Breast epithelium (tissue), 4 donors: Measurements from ENCODE around the gene RIBC1. TPM values are rescaled to one million over a fixed set of nuclear protein-coding genes. Genes with fewer than 3 reads are reported as not detected.

Experiments used
- DNase-seq, 2 donors: peaks; one replicate each; pipeline ENCODE4 v3.0.0-alpha.2; 2019; ENCODE audit warnings: low spot score in 2 of 2
- H3K27ac ChIP-seq, 2 donors: fragments of 200-600 bp; sonication (generic) in 1 of 2; one replicate each; pipeline ENCODE4 v1.5.1; 2016 to 2019; ENCODE audit warnings: mild to moderate bottlenecking in 1 of 2
- H3K27me3 ChIP-seq, 2 donors: fragments of 200-600 bp; sonication (generic) in 1 of 2; one replicate each; pipeline versions ENCODE4 v1.5.1 to v1.6.0; 2017 to 2019; ENCODE audit warnings: control low read depth in 1 of 2, mild to moderate bottlenecking in 1 of 2
- H3K36me3 ChIP-seq: fragments of 200-600 bp; one replicate; pipeline ENCODE4 v1.5.1; 2019
- H3K4me1 ChIP-seq, 2 donors: fragments of 200-600 bp; sonication (generic); one replicate each; pipeline ENCODE4 v1.5.1; 2016 to 2019; ENCODE audit warnings: control low read depth in 1 of 2
- H3K4me3 ChIP-seq, 3 donors: fragments of 200-600 bp; sonication (generic); 1 replicate in 2 of 3; 2 replicates in 1 of 3; pipeline ENCODE4 v1.5.1; 2016 to 2019; ENCODE audit warnings: mild to moderate bottlenecking in 3 of 3, moderate library complexity in 2 of 3
- H3K9me3 ChIP-seq, 2 donors: fragments of 200-600 bp; sonication (generic) in 1 of 2; one replicate each; pipeline ENCODE4 v1.5.1; 2016 to 2019; ENCODE audit warnings: control low read depth in 1 of 2
- POLR2A ChIP-seq: fragments of 450-650 bp; IDR thresholded peaks from one replicate; pipeline ENCODE4 v1.6.1; 2016; ENCODE audit warnings: antibody characterized with exemption, mild to moderate bottlenecking, moderate library complexity
- POLR2AphosphoS5 ChIP-seq, 3 donors: sonication (generic); formaldehyde crosslinking; IDR thresholded peaks; one replicate each; pipeline ENCODE4 v1.6.1; 2017; ENCODE audit warnings: antibody characterized with exemption in 3 of 3
- intact Hi-C: fragments of 100-400 bp; cut with DNase I; formaldehyde crosslinking; loops from one replicate; pipeline ENCODE4 v1.15.1; 2023; ENCODE audit warnings: low total_unique reads
- total RNA-seq, 3 donors: library from RNA; depleted of rRNA; stranded (reverse); fragments of >200 nt; gene quantifications; one replicate each; pipeline ENCODE4 v1.1.0, GENCODE V29; 2016
- TF ChIP-seq, protein P1 (sequence below), 3 donors: fragments of 450-650 bp; IDR thresholded peaks; one replicate each; pipeline ENCODE4 v1.5.1; 2016 to 2017; ENCODE audit warnings: antibody characterized with exemption in 3 of 3, mild to moderate bottlenecking in 3 of 3, moderate library complexity in 3 of 3

The RIBC1 gene
- total RNA-seq, 3 donors from 2014 or later: 2.0 to 2.9 (median 2.1) TPM

DNA sequence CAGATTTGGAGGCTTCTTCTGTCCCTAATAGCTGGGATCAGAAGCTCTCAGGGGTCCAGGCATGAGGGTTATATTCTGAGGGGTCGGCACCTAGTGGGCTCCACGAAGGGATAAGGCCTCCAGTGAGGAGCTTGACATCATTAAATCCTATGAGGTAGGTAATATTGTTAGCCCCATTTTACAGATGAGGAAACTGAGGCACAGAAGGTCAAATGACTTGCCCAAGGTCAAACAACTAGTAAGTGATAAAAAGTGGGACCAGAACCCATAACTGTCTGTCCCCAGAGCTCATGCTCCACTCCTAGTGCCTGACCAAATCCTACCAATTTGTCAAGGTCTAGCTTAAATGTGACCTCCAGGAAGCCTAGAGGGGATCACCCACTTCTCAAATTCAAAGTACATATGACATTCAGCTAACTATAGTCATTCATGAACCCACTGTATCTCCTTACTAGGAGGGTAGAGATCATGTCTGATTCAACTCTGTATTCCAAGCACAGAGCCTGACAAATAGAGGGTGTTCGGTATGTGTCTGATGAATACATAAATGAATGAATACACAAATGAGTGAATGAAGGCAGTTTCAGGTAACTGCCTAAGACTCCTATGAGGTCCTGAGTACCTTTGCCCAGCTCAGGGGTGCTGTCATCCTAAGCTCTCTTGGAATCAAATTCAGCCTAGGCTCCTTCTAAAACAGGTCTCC lies 43.5 kb upstream of the RIBC1 start:
- H3K27ac ChIP-seq: no peak overlapping the region
- H3K4me3 ChIP-seq: no peak overlapping the region
- H3K27me3 ChIP-seq: no peaks in the 10 kb centered on the region
- intact Hi-C loops: no loop called here
- H3K9me3 ChIP-seq: no peaks in the 10 kb centered on the region
- no peak for TF ChIP-seq POLR2AphosphoS5 (IDR thresholded peaks at IDR 0.05)
- TF ChIP-seq, protein P1, sequence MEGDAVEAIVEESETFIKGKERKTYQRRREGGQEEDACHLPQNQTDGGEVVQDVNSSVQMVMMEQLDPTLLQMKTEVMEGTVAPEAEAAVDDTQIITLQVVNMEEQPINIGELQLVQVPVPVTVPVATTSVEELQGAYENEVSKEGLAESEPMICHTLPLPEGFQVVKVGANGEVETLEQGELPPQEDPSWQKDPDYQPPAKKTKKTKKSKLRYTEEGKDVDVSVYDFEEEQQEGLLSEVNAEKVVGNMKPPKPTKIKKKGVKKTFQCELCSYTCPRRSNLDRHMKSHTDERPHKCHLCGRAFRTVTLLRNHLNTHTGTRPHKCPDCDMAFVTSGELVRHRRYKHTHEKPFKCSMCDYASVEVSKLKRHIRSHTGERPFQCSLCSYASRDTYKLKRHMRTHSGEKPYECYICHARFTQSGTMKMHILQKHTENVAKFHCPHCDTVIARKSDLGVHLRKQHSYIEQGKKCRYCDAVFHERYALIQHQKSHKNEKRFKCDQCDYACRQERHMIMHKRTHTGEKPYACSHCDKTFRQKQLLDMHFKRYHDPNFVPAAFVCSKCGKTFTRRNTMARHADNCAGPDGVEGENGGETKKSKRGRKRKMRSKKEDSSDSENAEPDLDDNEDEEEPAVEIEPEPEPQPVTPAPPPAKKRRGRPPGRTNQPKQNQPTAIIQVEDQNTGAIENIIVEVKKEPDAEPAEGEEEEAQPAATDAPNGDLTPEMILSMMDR (IDR thresholded peaks at IDR 0.05): no peak
- no peak for TF ChIP-seq POLR2A
- DNase-seq: no peak
- peaks cover 14% of the 10 kb centered on the region for H3K36me3 ChIP-seq
- no peaks in the 10 kb centered on the region for H3K4me1 ChIP-seq

DNA sequence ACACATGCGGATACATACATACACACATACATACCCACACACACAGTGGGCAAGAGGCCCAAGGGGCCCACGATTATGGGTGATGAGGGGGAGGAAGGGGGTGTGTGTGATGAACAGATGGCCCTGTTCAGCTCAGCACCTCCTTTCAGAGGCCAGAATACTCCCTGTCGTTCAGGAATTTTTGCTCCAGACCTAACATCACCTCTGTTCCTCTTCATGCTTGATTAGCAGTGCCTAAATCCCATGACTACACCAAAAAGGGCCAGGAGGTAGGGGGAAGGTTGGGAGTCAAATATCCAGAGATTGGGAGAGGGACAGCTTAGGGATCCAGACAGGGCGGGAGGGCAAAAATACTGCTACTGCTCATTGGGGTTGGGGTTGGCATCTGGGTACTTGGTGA lies 42.9 kb upstream of the RIBC1 start:
- DNase-seq: no peak
- Histone ChIP-seq H3K9me3 (no peaks in the 10 kb centered on the region), H3K36me3 (peaks cover 14% of the 10 kb centered on the region), H3K27me3 (no peaks in the 10 kb centered on the region), H3K4me3 (no peak overlapping the region), H3K4me1 (no peaks in the 10 kb centered on the region), H3K27ac (no peak overlapping the region)
- intact Hi-C loops: no loop called here
- TF ChIP-seq POLR2A: no peak
- TF ChIP-seq, protein P1 (IDR thresholded peaks at IDR 0.05): no peak
- TF ChIP-seq POLR2AphosphoS5 (IDR thresholded peaks at IDR 0.05): no peak

DNA sequence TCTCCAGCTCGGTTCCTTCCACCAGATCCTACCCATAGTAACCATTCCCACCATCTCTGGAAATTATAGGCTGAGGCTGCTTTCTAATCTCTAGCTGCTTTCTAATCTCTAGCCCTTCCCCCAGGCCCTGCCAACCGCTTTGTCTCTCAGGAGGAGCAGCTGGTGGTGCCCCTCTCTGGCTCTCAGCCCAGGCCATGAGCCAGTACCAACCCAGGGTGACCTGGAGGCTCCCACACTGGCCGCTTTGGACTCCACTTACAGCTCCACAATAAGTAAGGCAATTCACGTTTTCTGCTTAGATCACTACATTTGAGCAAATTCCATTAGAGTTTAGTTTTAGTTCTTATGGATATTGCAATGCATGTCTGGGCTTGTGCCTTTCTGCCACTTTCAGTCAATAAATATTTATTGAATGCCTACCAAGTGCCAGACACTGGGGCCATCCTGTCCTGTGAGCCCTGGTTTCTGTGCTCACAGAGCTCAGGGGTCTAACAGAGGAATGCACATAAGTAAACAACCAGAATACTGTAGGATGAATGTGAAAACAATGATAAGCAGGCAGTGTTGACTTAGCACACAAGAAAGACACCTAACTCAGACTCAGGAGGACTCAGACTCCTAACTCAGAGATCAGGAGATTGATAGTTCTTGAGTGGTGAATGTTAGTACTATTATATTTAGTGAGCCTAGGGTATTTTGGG lies 39.1 kb upstream of the RIBC1 start:
- TF ChIP-seq, protein P1 (IDR thresholded peaks at IDR 0.05): no peak
- TF ChIP-seq POLR2AphosphoS5 (IDR thresholded peaks at IDR 0.05) (no peak), POLR2A (no peak)
- no peak for DNase-seq
- intact Hi-C loops: no loop called here
- Histone ChIP-seq H3K4me3 (no peak overlapping the region), H3K36me3 (peaks cover 14% of the 10 kb centered on the region), H3K9me3 (no peaks in the 10 kb centered on the region), H3K27me3 (no peaks in the 10 kb centered on the region), H3K4me1 (no peaks in the 10 kb centered on the region), H3K27ac (no peak overlapping the region)

DNA sequence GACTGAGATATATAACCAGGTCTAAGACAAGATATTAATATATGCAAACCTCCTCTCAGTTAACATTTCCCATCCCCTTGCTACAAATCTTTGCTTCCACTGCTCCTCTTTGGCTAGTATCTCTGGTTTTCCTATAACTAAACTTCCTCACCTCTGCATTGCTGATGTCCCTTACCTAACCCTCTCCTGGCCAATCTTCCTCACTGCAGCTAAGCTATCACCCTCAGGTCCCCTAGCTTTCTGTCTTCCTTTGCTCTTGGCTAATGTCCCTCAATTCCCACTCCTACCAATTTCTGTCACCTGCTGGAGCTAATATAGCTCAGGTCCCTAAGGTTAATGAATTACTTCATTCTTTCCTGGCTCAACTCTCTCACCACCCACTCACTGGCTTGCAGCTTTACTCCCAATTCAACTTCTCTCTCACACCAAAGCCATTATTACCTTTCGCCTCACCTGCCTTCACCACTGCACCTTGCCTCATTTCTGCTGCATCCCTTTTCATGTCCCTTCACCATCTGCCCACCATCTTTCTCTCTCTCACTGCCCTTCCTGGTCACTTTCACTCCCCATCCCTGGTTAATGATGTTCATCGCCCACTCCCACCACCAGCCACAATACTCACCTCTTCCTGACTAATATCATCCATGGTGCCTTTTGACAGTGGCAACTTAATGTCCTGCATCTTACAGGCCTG lies 26.9 kb upstream of the RIBC1 start:
- no peak for DNase-seq
- Histone ChIP-seq H3K9me3 (no peaks in the 10 kb centered on the region), H3K4me1 (no peaks in the 10 kb centered on the region), H3K4me3 (no peak overlapping the region), H3K27me3 (no peaks in the 10 kb centered on the region), H3K27ac (no peak overlapping the region), H3K36me3 (no peaks in the 10 kb centered on the region)
- intact Hi-C loops: no loop called here
- TF ChIP-seq, protein P1 (IDR thresholded peaks at IDR 0.05): no peak
- TF ChIP-seq POLR2A (no peak), POLR2AphosphoS5 (IDR thresholded peaks at IDR 0.05) (no peak)

- TF ChIP-seq, protein P1 (IDR thresholded peaks at IDR 0.05): no peak
- TF ChIP-seq POLR2AphosphoS5 (IDR thresholded peaks at IDR 0.05) (no peak), POLR2A (no peak)
- no peaks in the 10 kb centered on the region for H3K4me1 ChIP-seq
- H3K36me3 ChIP-seq: no peaks in the 10 kb centered on the region
- intact Hi-C loops: no loop called here
- no peaks in the 10 kb centered on the region for H3K9me3 ChIP-seq
- no peak overlapping the region for H3K4me3 ChIP-seq
- H3K27ac ChIP-seq: no peak overlapping the region
- DNase-seq: no peak
- no peaks in the 10 kb centered on the region for H3K27me3 ChIP-seq
Observed at GRCh38 chrX:53398216-53398615, 24.5 kb upstream of the RIBC1 start.
